H9 (cell line): ENCODE measurements around the gene PGBD1. TPM values are rescaled to one million over a fixed set of nuclear protein-coding genes. Genes with fewer than 3 reads are reported as not detected.

Experiments
- DNase-seq: peaks from one replicate; pipeline ENCODE4 v3.0.0-alpha.2; 2017
- H2AFZ ChIP-seq: one replicate; pipeline ENCODE4 v1.6.1; 2013; ENCODE audit warnings: mild to moderate bottlenecking, low read length, control low read depth, moderate library complexity
- H2AK5ac ChIP-seq: 2 replicates; pipeline ENCODE4 v1.6.1; 2013; ENCODE audit warnings: low read length, control low read depth, mixed read lengths; ENCODE audit not compliant: insufficient read length
- H2BK120ac ChIP-seq: one replicate; pipeline ENCODE4 v1.6.1; 2013; ENCODE audit warnings: low read depth, mild to moderate bottlenecking, low read length, control low read depth, inconsistent platforms; ENCODE audit not compliant: poor library complexity, severe bottlenecking
- H2BK12ac ChIP-seq: 2 replicates; pipeline ENCODE4 v1.6.1; 2013; ENCODE audit warnings: low read length, control low read depth, mixed read lengths, low read depth; ENCODE audit not compliant: insufficient read length
- H2BK15ac ChIP-seq: 2 replicates; pipeline ENCODE4 v1.6.1; 2013; ENCODE audit warnings: low read depth, low read length, control low read depth
- H2BK20ac ChIP-seq: one replicate; pipeline ENCODE4 v1.6.1; 2013; ENCODE audit warnings: low read depth, mild to moderate bottlenecking, low read length, control low read depth, inconsistent platforms; ENCODE audit not compliant: poor library complexity, severe bottlenecking
- H2BK5ac ChIP-seq: 2 replicates; pipeline ENCODE4 v1.6.1; 2013; ENCODE audit warnings: low read length, control low read depth, mixed read lengths; ENCODE audit not compliant: insufficient read length
- H3K14ac ChIP-seq: 2 replicates; pipeline ENCODE4 v1.6.1; 2013; ENCODE audit warnings: low read length, control low read depth; ENCODE audit not compliant: insufficient read depth
- H3K18ac ChIP-seq: 2 replicates; pipeline ENCODE4 v1.6.1; 2013; ENCODE audit warnings: low read depth, mild to moderate bottlenecking, mixed read lengths, low read length, control low read depth; ENCODE audit not compliant: insufficient read length
- H3K23ac ChIP-seq: 2 replicates; pipeline ENCODE4 v1.6.1; 2013; ENCODE audit warnings: low read length, control low read depth, mixed read lengths, low read depth; ENCODE audit not compliant: insufficient read length
- H3K23me2 ChIP-seq: 2 replicates; pipeline ENCODE4 v1.6.1; 2013; ENCODE audit warnings: low read depth, mild to moderate bottlenecking, mixed read lengths, low read length, control low read depth; ENCODE audit not compliant: insufficient read length, poor library complexity, severe bottlenecking
- H3K27ac ChIP-seq: 2 replicates; pipeline ENCODE4 v1.5.1; 2013; ENCODE audit warnings: low read length, control low read depth, mixed read lengths, low read depth; ENCODE audit not compliant: insufficient read length
- H3K27me3 ChIP-seq: 2 replicates; pipeline ENCODE4 v1.6.1; 2013; ENCODE audit warnings: low read length, control low read depth, inconsistent platforms; ENCODE audit not compliant: insufficient read depth
- H3K4ac ChIP-seq: 2 replicates; pipeline ENCODE4 v1.6.1; 2013; ENCODE audit warnings: low read depth, mild to moderate bottlenecking, control low read depth, inconsistent platforms, low read length, moderate library complexity
- H3K4me1 ChIP-seq: 2 replicates; pipeline ENCODE4 v1.6.1; 2013; ENCODE audit warnings: low read length, control low read depth, inconsistent platforms; ENCODE audit not compliant: insufficient read depth
- H3K4me2 ChIP-seq: 2 replicates; pipeline ENCODE4 v1.6.1; 2013; ENCODE audit warnings: low read length, control low read depth, mixed read lengths; ENCODE audit not compliant: insufficient read length, insufficient read depth
- H3K56ac ChIP-seq: 2 replicates; pipeline ENCODE4 v1.6.1; 2013; ENCODE audit warnings: low read depth, mild to moderate bottlenecking, mixed read lengths, low read length, control low read depth; ENCODE audit not compliant: insufficient read length
- H3K79me1 ChIP-seq: 2 replicates; pipeline ENCODE4 v1.6.1; 2013; ENCODE audit warnings: low read depth, mild to moderate bottlenecking, moderate library complexity, low read length, control low read depth, inconsistent platforms; ENCODE audit not compliant: insufficient read depth, poor library complexity, severe bottlenecking
- H3K79me2 ChIP-seq: 2 replicates; pipeline ENCODE4 v1.6.1; 2013; ENCODE audit warnings: low read length, control low read depth, inconsistent platforms; ENCODE audit not compliant: insufficient read depth
- H3K9ac ChIP-seq: 2 replicates; pipeline ENCODE4 v1.6.1; 2013; ENCODE audit warnings: low read length, control low read depth, mixed read lengths; ENCODE audit not compliant: insufficient read length; ENCODE audit errors: extremely low read depth
- H3K9me3 ChIP-seq: one replicate; pipeline ENCODE4 v1.6.1; 2013; ENCODE audit warnings: low read depth, low read length, inconsistent platforms; ENCODE audit not compliant: control insufficient read depth
- H3T11ph ChIP-seq: one replicate; pipeline ENCODE4 v1.6.1; 2013; ENCODE audit warnings: mild to moderate bottlenecking, low read length, control low read depth, inconsistent platforms
- H4K20me1 ChIP-seq: one replicate; pipeline ENCODE4 v1.6.1; 2013; ENCODE audit not compliant: control insufficient read depth, insufficient read length, insufficient read depth
- H4K5ac ChIP-seq: 2 replicates; pipeline ENCODE4 v1.6.1; 2013; ENCODE audit warnings: low read depth, mild to moderate bottlenecking, mixed read lengths, low read length, control low read depth; ENCODE audit not compliant: insufficient read length
- H4K8ac ChIP-seq: replicated peaks from 2 replicates; pipeline ENCODE4 v1.6.1; 2013; ENCODE audit warnings: low read length, control low read depth, mixed read lengths, low read depth; ENCODE audit not compliant: insufficient read length
- H4K91ac ChIP-seq: 2 replicates; pipeline ENCODE4 v1.6.1; 2013; ENCODE audit warnings: low read depth, mild to moderate bottlenecking, moderate library complexity, mixed read lengths, low read length, control low read depth; ENCODE audit not compliant: insufficient read length
- H3K27ac Mint-ChIP-seq, 3 experiments: 2 replicates in 2 of 3; 3 replicates in 1 of 3; pipeline ENCODE4 v1.8.0; 2020 to 2021; ENCODE audit warnings: mixed read lengths in 3 of 3, mild to moderate bottlenecking in 1 of 3, moderate library complexity in 1 of 3
- H3K27me3 Mint-ChIP-seq: 2 replicates; pipeline ENCODE4 v1.8.0; 2021; ENCODE audit warnings: low read depth, mild to moderate bottlenecking, moderate library complexity, mixed read lengths
- H3K36me3 Mint-ChIP-seq, 3 experiments: 2 replicates in 2 of 3; 3 replicates in 1 of 3; pipeline ENCODE4 v1.8.0; 2020 to 2021; ENCODE audit warnings: low read depth in 3 of 3, mixed read lengths in 3 of 3; ENCODE audit not compliant: insufficient read depth in 1 of 3
- H3K4me1 Mint-ChIP-seq, 2 experiments: 2 replicates each; pipeline ENCODE4 v1.8.0; 2020; ENCODE audit warnings: mixed read lengths in 2 of 2
- H3K4me3 Mint-ChIP-seq, 2 experiments: 2 replicates in 1 of 2; 3 replicates in 1 of 2; pipeline ENCODE4 v1.8.0; 2020 to 2021; ENCODE audit warnings: mild to moderate bottlenecking in 2 of 2, mixed read lengths in 2 of 2, moderate library complexity in 1 of 2
- H3K9me3 Mint-ChIP-seq, 2 experiments: 2 replicates in 1 of 2; 3 replicates in 1 of 2; pipeline ENCODE4 v1.8.0; 2020; ENCODE audit warnings: mild to moderate bottlenecking in 2 of 2, mixed read lengths in 2 of 2, moderate library complexity in 1 of 2
- CTCF ChIP-seq: fragments of 200-600 bp; sonication (generic); conservative IDR thresholded peaks from 3 replicates; pipeline ENCODE4 v1.8.0; 2021; ENCODE audit warnings: antibody characterized with exemption, mild to moderate bottlenecking
- WGBS: extraction: QIAGEN DNeasy Blood & Tissue Kit; methylation state at CpG from one replicate; pipeline ENCODE4 v1.1.7; 2013; ENCODE audit warnings: missing lambda C conversion rate, low lambda C conversion rate, mixed read lengths; ENCODE audit not compliant: insufficient read length; ENCODE audit errors: extremely low coverage; 5-methylcytosine and 5-hydroxymethylcytosine counted together
- total RNA-seq: library from RNA; stranded (reverse); gene quantifications from 2 replicates; pipeline ENCODE4 v1.2.1, GENCODE V29; 2021

The PGBD1 gene
- total RNA-seq, 1 experiment from 2014 or later: 10.1 TPM

DNA sequence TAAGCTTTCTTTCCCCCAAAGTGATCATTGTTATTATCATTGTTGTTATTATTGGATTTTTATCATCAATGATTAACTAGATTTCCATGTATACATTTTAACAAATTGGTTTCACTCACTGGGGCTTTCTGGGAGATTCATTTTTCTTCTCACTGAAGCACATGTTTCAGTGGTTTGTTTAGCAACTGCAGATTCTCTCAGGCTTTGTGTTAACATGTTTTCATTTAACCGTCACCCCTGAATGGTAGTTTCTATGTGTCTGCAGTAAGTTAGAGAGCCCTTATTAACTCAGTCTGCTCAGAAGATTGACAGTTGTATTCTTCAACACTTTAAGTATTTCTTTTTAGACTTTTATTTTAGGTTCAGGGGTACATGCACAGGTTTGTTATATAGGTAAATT lies 41.7 kb upstream of the PGBD1 start:
- Histone ChIP-seq H3K4ac (no peak overlapping the region), H4K5ac (no peak overlapping the region), H3K4me1 (no peaks in the 10 kb centered on the region), H2BK5ac (no peak overlapping the region), H4K8ac (no peak overlapping the region), H2BK20ac (no peak overlapping the region), H3K18ac (no peak overlapping the region), H3K23me2 (no peaks in the 10 kb centered on the region), H3K23ac (no peak overlapping the region), H3T11ph (no peak overlapping the region), H3K56ac (no peak overlapping the region), H3K4me2 (no peak overlapping the region), H4K20me1 (no peaks in the 10 kb centered on the region), H3K27ac (no peak overlapping the region), H4K91ac (no peak overlapping the region), H3K79me2 (no peaks in the 10 kb centered on the region), H2BK15ac (no peak overlapping the region), H3K14ac (no peak overlapping the region), H2BK120ac (no peak overlapping the region), H2AK5ac (no peak overlapping the region), H3K27me3 (no peaks in the 10 kb centered on the region), H2BK12ac (no peak overlapping the region), H3K9ac (no peak overlapping the region), H3K9me3 (no peaks in the 10 kb centered on the region), H3K79me1 (no peaks in the 10 kb centered on the region), H2AFZ (no peak overlapping the region)
- no peaks in the 10 kb centered on the region; a peak in 2 of 5 replicates for H3K9me3 Mint-ChIP-seq
- H3K27me3 Mint-ChIP-seq: no peaks in the 10 kb centered on the region
- peaks cover 5 to 12% of the 10 kb centered on the region in 2 experiments for H3K4me1 Mint-ChIP-seq
- TF ChIP-seq CTCF: no peak
- no peak overlapping the region for H3K4me3 Mint-ChIP-seq
- peaks cover 2 to 19% (median 12%) of the 10 kb centered on the region in 3 experiments; a peak in 6 of 7 replicates for H3K36me3 Mint-ChIP-seq
- no peak for DNase-seq
- no peak overlapping the region for H3K27ac Mint-ChIP-seq
- WGBS: no CpG with 5 or more reads among the region's 1 CpG
